Upper lobe of left lung (tissue), 6 donors: ENCODE results near the gene ARFGAP1. TPM values are rescaled to one million over a fixed set of nuclear protein-coding genes. Genes with fewer than 3 reads are reported as not detected.

Source experiments
- ATAC-seq, 2 donors: fragments of 200-7000 bp; cut with Tn5 transposase; one replicate each; pipeline ENCODE4 v1.9.1; 2022; ENCODE audit warnings: mild to moderate bottlenecking in 2 of 2, moderate library complexity in 2 of 2; ENCODE audit not compliant: low FRiP score in 2 of 2
- DNase-seq, 2 donors: peaks; one replicate each; pipeline ENCODE4 v3.0.0-alpha.2; 2019 to 2020
- H3K27ac ChIP-seq, 4 donors: fragments of 200-600 bp; sonication (generic); one replicate each; pipeline ENCODE4 v1.5.1; 2016 to 2019
- H3K27me3 ChIP-seq, 4 donors: fragments of 200-600 bp; sonication (generic); one replicate each; pipeline ENCODE4 v1.5.1; 2017 to 2019
- H3K36me3 ChIP-seq, 4 donors: fragments of 200-600 bp; sonication (generic); one replicate each; pipeline ENCODE4 v1.5.1; 2016 to 2019
- H3K4me1 ChIP-seq, 4 donors: fragments of 200-600 bp; sonication (generic); one replicate each; pipeline ENCODE4 v1.5.1; 2018 to 2019
- H3K4me3 ChIP-seq, 4 donors: fragments of 200-600 bp; sonication (generic); one replicate each; pipeline ENCODE4 v1.5.1; 2017 to 2019; ENCODE audit warnings: mild to moderate bottlenecking in 2 of 4, moderate library complexity in 1 of 4
- H3K9me3 ChIP-seq, 4 donors: fragments of 200-600 bp; sonication (generic); one replicate each; pipeline ENCODE4 v1.5.1; 2018 to 2019
- CTCF ChIP-seq, 6 experiments: fragments of 450-650 bp in 4 of 6; fragments of 200-600 bp in 2 of 6; sonication (generic) in 2 of 6; IDR thresholded peaks; one replicate each; pipeline ENCODE4 v1.5.1; 2016 to 2019; ENCODE audit warnings: antibody characterized with exemption in 6 of 6
- EP300 ChIP-seq, 4 donors: sonication (generic); formaldehyde crosslinking; IDR thresholded peaks; one replicate each; pipeline ENCODE4 v1.5.1; 2017; ENCODE audit warnings: antibody characterized with exemption in 4 of 4, control low read depth in 2 of 4
- POLR2A ChIP-seq, 4 donors: fragments of 450-650 bp; IDR thresholded peaks; one replicate each; pipeline ENCODE4 v1.5.1; 2016 to 2017; ENCODE audit warnings: antibody characterized with exemption in 4 of 4, mild to moderate bottlenecking in 2 of 4
- POLR2AphosphoS5 ChIP-seq, 2 donors: sonication (generic); formaldehyde crosslinking; IDR thresholded peaks; one replicate each; pipeline ENCODE4 v1.5.1; 2017; ENCODE audit warnings: antibody characterized with exemption in 2 of 2
- WGBS, 2 donors: methylation state at CpG; one replicate each; pipeline ENCODE4 v1.1.5; 2017 to 2018; 5-methylcytosine and 5-hydroxymethylcytosine counted together
- total RNA-seq, 6 donors: library from RNA; depleted of rRNA in 4 of 6; stranded (reverse); fragments of >200 nt in 4 of 6; gene quantifications; one replicate each; pipeline versions ENCODE4 v1.1.0 to v1.2.1, GENCODE V29; 2016 to 2021
- donor health status: DM: no; HTN: no; CAD: no; lungs with moderate emphysema.
- donor health status: DM: no; HTN: yes; CAD: no; lungs with severe emphysema.

Gene ARFGAP1
- total RNA-seq, 6 donors from 2014 or later, result 39.8 to 169 (median 84.7) TPM

GRCh38 chr20:63243604-63244247, 28.9 kb upstream of the ARFGAP1 start:
- H3K4me3 ChIP-seq, result no peak overlapping the region
- no peaks in the 10 kb centered on the region for H3K4me1 ChIP-seq
- H3K36me3 ChIP-seq, result no peaks in the 10 kb centered on the region
- peak in 1 of 2 donors; percentile 68 for DNase-seq
- H3K27me3 ChIP-seq, result peaks cover 0 to 7% (median 4%) of the 10 kb centered on the region in 4 donors
- no peak for ATAC-seq
- 89% methylated on average over 20 of the region's 25 CpGs; no CpG with 5 or more reads in 1 of the 2 donors for WGBS, 2 donors
- H3K27ac ChIP-seq, result no peak overlapping the region
- H3K9me3 ChIP-seq, result no peaks in the 10 kb centered on the region
- TF ChIP-seq EP300 (IDR thresholded peaks at IDR 0.05), result no peak
- TF ChIP-seq POLR2A (IDR thresholded peaks at IDR 0.05), result no peak
- TF ChIP-seq POLR2AphosphoS5 (IDR thresholded peaks at IDR 0.05), result no peak
- no peak for TF ChIP-seq CTCF (IDR thresholded peaks at IDR 0.05)

DNA sequence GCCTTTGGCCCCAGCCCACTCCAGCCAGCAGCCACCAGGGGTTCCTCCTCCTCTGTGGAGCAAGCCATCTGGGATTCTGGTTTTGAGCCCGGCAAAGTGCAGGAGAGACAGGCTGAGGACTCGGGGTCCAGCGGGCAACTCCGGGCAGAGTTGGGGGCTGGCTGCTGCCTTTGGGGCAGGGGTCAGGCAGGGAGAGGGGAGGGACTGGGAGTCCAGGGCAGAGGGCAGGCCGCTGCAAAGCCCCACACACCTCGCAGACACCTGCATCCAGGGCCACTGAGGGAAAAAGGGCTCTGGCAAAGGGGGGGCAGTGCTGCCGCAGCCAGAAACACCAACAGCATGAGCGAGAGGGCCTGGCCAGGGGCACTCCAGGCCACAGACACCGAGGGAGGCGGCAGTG, 28.1 kb upstream of the ARFGAP1 start:
- TF ChIP-seq POLR2AphosphoS5 (IDR thresholded peaks at IDR 0.05), result no peak
- TF ChIP-seq EP300 (IDR thresholded peaks at IDR 0.05), result no peak
- TF ChIP-seq POLR2A (IDR thresholded peaks at IDR 0.05), result no peak
- no peak for TF ChIP-seq CTCF (IDR thresholded peaks at IDR 0.05)
- Histone ChIP-seq H3K27ac (no peak overlapping the region), H3K9me3 (no peaks in the 10 kb centered on the region), H3K27me3 (peaks cover 0 to 7% (median 4%) of the 10 kb centered on the region in 4 donors), H3K36me3 (no peaks in the 10 kb centered on the region), H3K4me3 (no peak overlapping the region), H3K4me1 (no peaks in the 10 kb centered on the region)
- DNase-seq, result peak in 1 of 2 donors; percentile 71
- 63 to 89% methylated on average over 3 to 10 of the region's 10 CpGs for WGBS, 2 donors
- ATAC-seq, result no peak

- ATAC-seq (peak in 1 of 2 donors; percentile 12), DNase-seq (peak; percentile 31 to 72)
- Histone ChIP-seq H3K4me1 (no peaks in the 10 kb centered on the region), H3K36me3 (no peaks in the 10 kb centered on the region), H3K27ac (no peak overlapping the region), H3K9me3 (no peaks in the 10 kb centered on the region), H3K4me3 (peak overlapping the region in 1 of 4 donors; percentile 10), H3K27me3 (peaks cover 0 to 7% (median 4%) of the 10 kb centered on the region in 4 donors)
- TF ChIP-seq POLR2A (IDR thresholded peaks at IDR 0.05) (no peak), CTCF (IDR thresholded peaks at IDR 0.05) (no peak), POLR2AphosphoS5 (IDR thresholded peaks at IDR 0.05) (no peak), EP300 (IDR thresholded peaks at IDR 0.05) (no peak)
- 37 to 48% methylated on average over 25 to 34 of the region's 50 CpGs for WGBS, 2 donors
Measured at GRCh38 chr20:63246490-63247288, 25.9 kb upstream of the ARFGAP1 start.

GRCh38 chr20:63247671-63248228, 24.9 kb upstream of the ARFGAP1 start:
- Histone ChIP-seq H3K4me3 (no peak overlapping the region), H3K9me3 (no peaks in the 10 kb centered on the region), H3K4me1 (peaks cover 0 to under 1% (median 0%) of the 10 kb centered on the region in 4 donors), H3K27me3 (peaks cover 0 to 15% (median 5%) of the 10 kb centered on the region in 4 donors), H3K36me3 (no peaks in the 10 kb centered on the region), H3K27ac (no peak overlapping the region)
- 70% methylated on average over 23 of the region's 24 CpGs; no CpG with 5 or more reads in 1 of the 2 donors for WGBS, 2 donors
- peak in 1 of 2 donors; percentile 77 for DNase-seq
- TF ChIP-seq CTCF (IDR thresholded peaks at IDR 0.05) (no peak), POLR2A (IDR thresholded peaks at IDR 0.05) (no peak), POLR2AphosphoS5 (IDR thresholded peaks at IDR 0.05) (no peak), EP300 (IDR thresholded peaks at IDR 0.05) (no peak)
- ATAC-seq, result no peak
